Bronchial epithelial cell (primary cell): Measurements from ENCODE around the gene FBN1. TPM values are rescaled to one million over a fixed set of nuclear protein-coding genes. Genes with fewer than 3 reads are reported as not detected.

Experiments used
- DNase-seq: peaks from one replicate; pipeline ENCODE4 v3.0.0-alpha.2; 2010; ENCODE audit warnings: low read depth
- FAIRE-seq: peaks from 2 replicates; lab custom pipeline; 2011; peaks lifted over from hg19 to GRCh38; lab: Jason Lieb, UNC
- H3K27me3 ChIP-seq: 2 replicates; pipeline ENCODE4 v1.5.1; 2011; ENCODE audit warnings: low read length; ENCODE audit not compliant: control insufficient read depth, insufficient read depth
- H3K36me3 ChIP-seq: 2 replicates; pipeline ENCODE4 v1.5.1; 2011; ENCODE audit warnings: low read length; ENCODE audit not compliant: control insufficient read depth, insufficient read depth
- H3K4me3 ChIP-seq: 2 replicates; pipeline ENCODE4 v1.5.1; 2011; ENCODE audit warnings: mild to moderate bottlenecking, low read depth, low read length, control low read depth
- total RNA-seq: library from RNA; depleted of rRNA; stranded (reverse); fragments of >200 nt; gene quantifications from 2 replicates; pipeline ENCODE4 v1.2.1, GENCODE V29; 2014
- TF ChIP-seq, protein P1 (sequence below): IDR thresholded peaks from 2 replicates; pipeline ENCODE4 v1.5.1; 2011; ENCODE audit warnings: mild to moderate bottlenecking, moderate library complexity, low read length, control low read depth, inconsistent platforms; ENCODE audit not compliant: insufficient read depth, severe bottlenecking

Gene FBN1
- total RNA-seq, 1 donor from 2014 or later = 6.3 TPM

DNA sequence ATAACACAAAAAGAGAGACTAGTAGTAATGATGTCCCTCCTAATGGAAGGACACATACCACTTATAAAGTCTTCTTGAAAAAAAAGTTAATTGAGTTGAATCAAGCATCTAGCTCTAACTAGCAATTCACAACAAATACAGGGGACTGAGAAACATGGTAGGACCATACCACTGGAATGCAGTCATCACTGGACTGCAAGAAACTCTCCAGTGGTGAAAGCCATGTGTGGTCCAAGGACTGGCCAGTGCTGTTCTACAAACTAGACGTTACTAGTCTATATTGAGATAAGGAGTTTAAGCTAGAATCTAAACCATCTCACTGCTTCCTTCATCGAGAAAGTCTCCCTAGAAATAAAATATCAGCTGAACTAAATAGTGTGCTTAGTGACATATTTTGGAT is 16.7 kb downstream of the FBN1 start:
- DNase-seq = no peak
- FAIRE-seq = no peak
- TF ChIP-seq, protein P1, sequence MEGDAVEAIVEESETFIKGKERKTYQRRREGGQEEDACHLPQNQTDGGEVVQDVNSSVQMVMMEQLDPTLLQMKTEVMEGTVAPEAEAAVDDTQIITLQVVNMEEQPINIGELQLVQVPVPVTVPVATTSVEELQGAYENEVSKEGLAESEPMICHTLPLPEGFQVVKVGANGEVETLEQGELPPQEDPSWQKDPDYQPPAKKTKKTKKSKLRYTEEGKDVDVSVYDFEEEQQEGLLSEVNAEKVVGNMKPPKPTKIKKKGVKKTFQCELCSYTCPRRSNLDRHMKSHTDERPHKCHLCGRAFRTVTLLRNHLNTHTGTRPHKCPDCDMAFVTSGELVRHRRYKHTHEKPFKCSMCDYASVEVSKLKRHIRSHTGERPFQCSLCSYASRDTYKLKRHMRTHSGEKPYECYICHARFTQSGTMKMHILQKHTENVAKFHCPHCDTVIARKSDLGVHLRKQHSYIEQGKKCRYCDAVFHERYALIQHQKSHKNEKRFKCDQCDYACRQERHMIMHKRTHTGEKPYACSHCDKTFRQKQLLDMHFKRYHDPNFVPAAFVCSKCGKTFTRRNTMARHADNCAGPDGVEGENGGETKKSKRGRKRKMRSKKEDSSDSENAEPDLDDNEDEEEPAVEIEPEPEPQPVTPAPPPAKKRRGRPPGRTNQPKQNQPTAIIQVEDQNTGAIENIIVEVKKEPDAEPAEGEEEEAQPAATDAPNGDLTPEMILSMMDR = no peak
- Histone ChIP-seq H3K4me3 (no peak overlapping the region), H3K36me3 (no peaks in the 10 kb centered on the region), H3K27me3 (no peaks in the 10 kb centered on the region)

DNA sequence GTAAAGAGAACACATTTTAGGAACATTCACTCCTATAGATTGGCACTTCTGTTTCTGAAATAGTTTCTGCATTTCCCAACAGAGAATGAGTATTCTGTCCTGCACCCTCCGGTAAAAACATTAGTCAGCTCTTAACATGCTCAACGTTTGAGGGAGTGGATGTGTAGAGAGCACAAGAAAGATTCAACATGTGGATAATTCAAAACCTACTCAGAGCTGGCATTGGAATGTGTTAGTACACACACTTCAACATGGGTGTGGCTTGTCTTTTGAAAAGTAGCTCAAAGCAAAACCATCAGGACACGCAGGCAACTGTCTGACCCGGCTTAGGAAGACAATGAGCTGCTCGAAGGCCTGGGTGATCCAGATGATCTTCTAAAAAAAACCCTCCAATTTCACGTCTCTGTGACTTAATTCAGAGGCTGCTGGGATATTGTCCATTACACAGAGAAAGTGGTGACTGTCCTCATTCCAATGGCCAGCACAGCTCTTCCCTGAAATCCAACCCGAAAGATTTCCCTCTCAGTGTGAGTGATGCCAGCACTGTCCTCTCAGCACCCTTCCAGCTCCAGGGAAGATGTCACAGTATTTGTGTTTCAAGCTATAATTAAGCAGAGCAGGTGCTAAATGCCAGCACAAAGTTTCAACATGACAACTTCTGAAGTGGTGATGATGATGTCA is 18.1 kb downstream of the FBN1 start:
- TF ChIP-seq, protein P1 = no peak
- Histone ChIP-seq H3K36me3 (no peaks in the 10 kb centered on the region), H3K27me3 (no peaks in the 10 kb centered on the region), H3K4me3 (no peak overlapping the region)
- DNase-seq = peak; percentile 94
- FAIRE-seq = peak; percentile 47

DNA sequence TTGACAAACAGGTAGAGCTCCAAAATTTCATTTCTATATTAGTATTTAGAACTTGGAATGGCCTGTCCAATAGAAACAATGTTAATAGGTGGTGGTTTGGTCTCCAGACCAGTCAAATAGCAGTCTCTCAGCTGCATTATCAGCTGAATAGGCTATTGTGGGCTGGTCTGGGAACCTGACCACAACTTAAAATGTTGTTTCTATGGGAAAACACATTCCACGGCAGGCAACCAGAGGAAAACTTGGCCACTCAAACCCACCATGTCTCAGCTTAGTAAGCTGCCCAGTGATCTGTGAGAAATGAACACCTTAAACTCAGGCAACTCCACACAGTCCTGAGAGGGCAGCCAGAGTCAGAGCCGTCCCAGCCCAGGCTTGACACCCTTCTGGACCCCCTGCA is 20.4 kb downstream of the FBN1 start:
- TF ChIP-seq, protein P1 = no peak
- FAIRE-seq = no peak
- no peaks in the 10 kb centered on the region for H3K27me3 ChIP-seq
- H3K4me3 ChIP-seq = no peak overlapping the region
- no peaks in the 10 kb centered on the region for H3K36me3 ChIP-seq
- no peak for DNase-seq

DNA sequence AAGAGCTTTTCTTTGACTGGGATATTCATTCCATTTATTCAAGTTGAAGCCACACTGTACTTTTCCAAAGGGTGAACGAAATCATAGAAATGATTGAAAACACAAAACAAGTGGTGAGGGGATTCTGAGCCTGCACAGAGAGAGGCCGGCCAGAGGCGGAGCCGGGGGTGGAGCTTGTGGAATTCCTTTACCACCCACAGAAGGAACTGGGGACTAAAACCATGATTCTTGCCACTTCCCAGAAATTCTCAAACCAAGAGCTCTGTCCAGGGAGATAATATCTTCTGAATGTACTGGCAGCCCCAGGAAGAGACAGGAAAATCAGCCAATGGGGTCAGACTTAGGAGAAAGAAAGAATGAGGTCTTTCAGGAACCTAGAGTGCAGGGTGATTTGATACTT is 20.8 kb downstream of the FBN1 start:
- no peaks in the 10 kb centered on the region for H3K36me3 ChIP-seq
- H3K27me3 ChIP-seq = no peaks in the 10 kb centered on the region
- TF ChIP-seq, protein P1 = no peak
- no peak for DNase-seq
- no peak for FAIRE-seq
- H3K4me3 ChIP-seq = no peak overlapping the region

DNA sequence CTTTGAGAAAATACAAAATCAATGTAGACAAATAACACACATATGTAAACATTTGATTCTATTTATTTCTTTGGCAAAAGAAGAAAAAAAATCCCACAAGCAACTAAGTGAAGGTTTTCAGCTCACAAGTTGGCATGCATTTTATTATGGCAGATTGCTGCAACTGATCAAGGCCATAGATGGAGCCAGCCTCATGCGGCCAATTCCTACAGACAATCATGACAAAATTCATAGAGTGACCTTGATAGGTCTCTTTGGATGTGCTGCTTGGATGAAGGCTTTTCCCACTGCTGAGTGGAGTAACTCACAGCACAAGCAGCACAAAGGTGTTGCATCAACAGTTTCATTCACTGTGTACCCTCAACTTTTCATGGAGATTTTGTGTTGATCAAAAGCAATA is 22.1 kb downstream of the FBN1 start:
- no peaks in the 10 kb centered on the region for H3K27me3 ChIP-seq
- DNase-seq (no peak), FAIRE-seq (no peak)
- TF ChIP-seq, protein P1 = no peak
- no peaks in the 10 kb centered on the region for H3K36me3 ChIP-seq
- no peak overlapping the region for H3K4me3 ChIP-seq

DNA sequence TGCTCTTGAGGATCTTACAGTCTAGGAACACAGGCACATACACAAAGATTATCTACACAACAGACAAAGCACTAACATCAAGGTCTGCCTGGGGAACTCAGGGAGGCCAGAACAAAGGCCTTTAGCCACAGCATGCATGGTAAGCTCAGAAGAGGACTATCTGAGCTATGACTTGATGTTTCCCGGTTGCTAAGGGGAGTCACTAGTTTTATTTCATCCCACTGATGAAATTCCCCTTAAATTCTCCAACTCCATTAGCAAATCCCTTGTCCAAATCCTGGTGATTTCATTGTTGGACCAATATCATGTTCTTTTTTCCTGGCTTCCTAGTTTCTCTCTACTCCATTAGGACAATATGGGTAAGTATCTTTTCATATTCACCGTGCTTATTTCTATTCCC is 23.3 kb downstream of the FBN1 start:
- no peak for FAIRE-seq
- TF ChIP-seq, protein P1 = no peak
- H3K4me3 ChIP-seq = no peak overlapping the region

More for the DNA sequence above, 23.3 kb downstream of the FBN1 start:
- DNase-seq = no peak
- H3K36me3 ChIP-seq = no peaks in the 10 kb centered on the region
- H3K27me3 ChIP-seq = no peaks in the 10 kb centered on the region
